Measurements from ENCODE around the gene ZBED6. TPM values are rescaled to one million over a fixed set of nuclear protein-coding genes. Genes with fewer than 3 reads are reported as not detected.

The ZBED6 gene
- total and polyA plus RNA-seq, 11 donors, result 1.3 to 19.6 (median 11.7) TPM

DNA sequence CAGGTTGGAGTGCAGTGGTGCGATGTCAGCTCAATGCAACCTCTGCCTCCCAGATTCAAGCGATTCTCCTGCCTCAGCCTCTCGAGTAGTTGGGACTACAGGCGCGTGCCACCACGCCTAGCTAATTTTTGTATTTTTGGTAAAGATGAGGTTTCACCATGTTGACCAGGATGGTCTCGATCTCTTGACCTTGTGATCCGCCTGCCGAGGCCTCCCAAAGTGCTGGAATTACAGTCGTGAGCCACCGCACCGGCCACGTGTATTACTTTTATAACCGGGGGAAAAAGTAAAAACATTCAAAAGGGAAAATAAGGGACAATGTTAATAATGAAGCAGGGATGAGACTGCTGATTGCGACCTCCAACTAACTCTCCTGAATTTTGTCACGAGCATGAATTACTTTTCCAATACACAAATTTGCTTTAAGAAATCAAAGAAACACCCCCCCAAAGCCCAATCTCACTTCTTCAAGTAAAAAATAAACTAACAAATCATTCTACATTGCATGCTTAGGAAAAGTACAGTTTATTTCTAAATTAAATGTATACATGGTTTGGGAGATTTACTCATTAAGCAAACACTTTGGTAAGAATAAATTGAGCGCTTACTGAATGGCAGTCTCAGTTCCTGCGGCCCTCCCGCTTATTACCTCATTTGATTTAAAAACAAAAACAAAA is 521 bp upstream of the ZBED6 start:
- DNase-seq, result no peak
- TF ChIP-seq, protein P1, sequence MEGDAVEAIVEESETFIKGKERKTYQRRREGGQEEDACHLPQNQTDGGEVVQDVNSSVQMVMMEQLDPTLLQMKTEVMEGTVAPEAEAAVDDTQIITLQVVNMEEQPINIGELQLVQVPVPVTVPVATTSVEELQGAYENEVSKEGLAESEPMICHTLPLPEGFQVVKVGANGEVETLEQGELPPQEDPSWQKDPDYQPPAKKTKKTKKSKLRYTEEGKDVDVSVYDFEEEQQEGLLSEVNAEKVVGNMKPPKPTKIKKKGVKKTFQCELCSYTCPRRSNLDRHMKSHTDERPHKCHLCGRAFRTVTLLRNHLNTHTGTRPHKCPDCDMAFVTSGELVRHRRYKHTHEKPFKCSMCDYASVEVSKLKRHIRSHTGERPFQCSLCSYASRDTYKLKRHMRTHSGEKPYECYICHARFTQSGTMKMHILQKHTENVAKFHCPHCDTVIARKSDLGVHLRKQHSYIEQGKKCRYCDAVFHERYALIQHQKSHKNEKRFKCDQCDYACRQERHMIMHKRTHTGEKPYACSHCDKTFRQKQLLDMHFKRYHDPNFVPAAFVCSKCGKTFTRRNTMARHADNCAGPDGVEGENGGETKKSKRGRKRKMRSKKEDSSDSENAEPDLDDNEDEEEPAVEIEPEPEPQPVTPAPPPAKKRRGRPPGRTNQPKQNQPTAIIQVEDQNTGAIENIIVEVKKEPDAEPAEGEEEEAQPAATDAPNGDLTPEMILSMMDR (IDR thresholded peaks at IDR 0.05), result no peak
- no peak for TF ChIP-seq POLR2A (IDR thresholded peaks at IDR 0.05)
- H3K27me3 ChIP-seq, result no peaks in the 10 kb centered on the region
- WGBS, 4 donors, result 73 to 79% (median 75%) methylated on average over 19 of the region's 19 CpGs
- no peak for ATAC-seq
- H3K27ac ChIP-seq, result peak overlapping the region; percentile 89 to 98 (median 96)
- H3K36me3 ChIP-seq, result peaks cover 0 to 31% (median 8%) of the 10 kb centered on the region in 9 donors
- intact Hi-C loops (cut with DNase I), result loop anchor here in 2 of 10 donors (5.0 to 10.0 kb wide), 2 partner anchors 168 to 290 kb away; partner anchors contain the start of gene ATP2B4 (in 1 of the 2)
- peaks cover 8 to 45% (median 34%) of the 10 kb centered on the region in 12 donors for H3K4me1 ChIP-seq
- peak overlapping the region; percentile 1 to 92 (median 82) for H3K4me3 ChIP-seq
- no peaks in the 10 kb centered on the region for H3K9me3 ChIP-seq

DNA sequence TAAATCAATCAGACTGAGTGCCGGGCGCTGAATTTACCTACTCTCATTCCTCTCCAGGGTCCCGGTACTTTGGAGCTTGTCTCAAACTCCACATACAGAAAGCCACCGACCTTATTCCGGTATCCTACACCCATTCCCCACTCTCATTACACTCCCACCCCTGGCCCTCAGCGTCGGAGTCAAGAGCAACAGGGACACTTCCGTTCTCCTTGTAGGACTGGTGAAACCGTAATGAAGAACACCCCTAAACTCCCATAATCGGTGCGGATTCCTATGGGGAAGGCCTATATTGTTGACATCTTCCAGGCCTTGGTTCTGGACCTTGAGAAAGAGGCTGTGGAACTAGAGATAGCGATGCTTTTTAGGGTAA is 798 bp downstream of the ZBED6 start:
- H3K27me3 ChIP-seq, result no peaks in the 10 kb centered on the region
- H3K9me3 ChIP-seq, result no peaks in the 10 kb centered on the region
- peaks cover 8 to 58% (median 47%) of the 10 kb centered on the region in 12 donors for H3K4me1 ChIP-seq
- intact Hi-C loops (cut with DNase I), result loop anchor here in 2 of 10 donors (5.0 to 10.0 kb wide), 2 partner anchors 169 to 291 kb away; partner anchors contain the start of gene ATP2B4 (in 1 of the 2)
- peak overlapping the region; percentile 89 to 98 (median 96) for H3K27ac ChIP-seq
- ATAC-seq (peak in 3 of 4 donors; percentile 30 to 40 (median 31)), DNase-seq (peak in 3 of 5 donors; percentile 18 to 31 (median 28))
- TF ChIP-seq, protein P1 (IDR thresholded peaks at IDR 0.05), result no peak
- no peak for TF ChIP-seq POLR2A (IDR thresholded peaks at IDR 0.05)
- H3K36me3 ChIP-seq, result peaks cover 0 to 31% (median 8%) of the 10 kb centered on the region in 9 donors
- 1 to 2% (median 1%) methylated on average over 12 of the region's 12 CpGs for WGBS, 4 donors
- peak overlapping the region; percentile 47 to 92 (median 82) for H3K4me3 ChIP-seq

DNA sequence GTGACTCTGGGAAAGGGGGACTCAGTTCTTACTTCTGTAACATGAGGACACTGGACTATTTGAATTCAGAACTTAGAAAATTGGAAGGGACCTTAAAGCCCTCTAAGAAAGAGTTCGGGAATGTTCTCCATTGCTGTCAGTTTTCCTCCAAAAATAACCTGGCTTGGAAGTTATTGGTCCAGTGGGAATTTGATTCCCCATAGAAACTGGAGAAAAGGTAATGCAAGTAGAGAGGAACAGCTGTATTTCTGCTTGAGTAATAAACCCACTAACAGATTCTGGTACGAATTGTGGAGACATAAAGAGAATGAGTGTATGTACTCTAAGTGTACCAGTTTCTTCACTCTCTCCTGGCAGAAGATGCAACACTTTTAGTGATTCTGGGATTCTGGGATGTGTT is 1.8 kb downstream of the ZBED6 start:
- H3K27me3 ChIP-seq, result no peaks in the 10 kb centered on the region
- peaks cover 0 to 38% (median 8%) of the 10 kb centered on the region in 9 donors for H3K36me3 ChIP-seq
- ATAC-seq (no peak), DNase-seq (no peak)
- peak overlapping the region in 10 of 12 donors; percentile 47 to 92 (median 82) for H3K4me3 ChIP-seq
- 58 to 65% (median 62%) methylated on average over 2 of the region's 2 CpGs for WGBS, 4 donors
- peak overlapping the region in 4 of 12 donors; percentile 92 to 98 (median 96) for H3K27ac ChIP-seq
- intact Hi-C loops (cut with DNase I), result loop anchor here in 2 of 10 donors (5.0 to 10.0 kb wide), 2 partner anchors 170 to 292 kb away; partner anchors contain the start of gene ATP2B4 (in 1 of the 2)
- H3K9me3 ChIP-seq, result no peaks in the 10 kb centered on the region
- peaks cover 8 to 67% (median 54%) of the 10 kb centered on the region in 12 donors for H3K4me1 ChIP-seq
- TF ChIP-seq, protein P1 (IDR thresholded peaks at IDR 0.05), result no peak
- TF ChIP-seq POLR2A (IDR thresholded peaks at IDR 0.05), result no peak

Measured in heart left ventricle (tissue), 16 donors.